Subcutaneous abdominal adipose tissue (tissue), 5 donors: ENCODE data around the gene ENOX2.

Source experiments
- H3K27ac ChIP-seq: one replicate; pipeline ENCODE4 v1.7.0; 2013; ENCODE audit warnings: low read depth, mild to moderate bottlenecking, inconsistent platforms, low read length, moderate library complexity
- H3K27me3 ChIP-seq, 5 donors: one replicate each; pipeline ENCODE4 v1.7.0; 2013; ENCODE audit warnings: low read length in 5 of 5, inconsistent platforms in 1 of 5; ENCODE audit not compliant: control insufficient read depth in 5 of 5, insufficient read depth in 4 of 5
- H3K36me3 ChIP-seq, 5 donors: one replicate each; pipeline ENCODE4 v1.7.0; 2013; ENCODE audit warnings: low read length in 5 of 5; ENCODE audit not compliant: control insufficient read depth in 5 of 5, insufficient read depth in 5 of 5
- H3K4me1 ChIP-seq, 5 donors: one replicate each; pipeline ENCODE4 v1.7.0; 2013; ENCODE audit warnings: low read length in 5 of 5, mild to moderate bottlenecking in 3 of 5, moderate library complexity in 1 of 5; ENCODE audit not compliant: control insufficient read depth in 5 of 5, insufficient read depth in 5 of 5
- H3K4me3 ChIP-seq, 5 donors: one replicate each; pipeline ENCODE4 v1.7.0; 2013; ENCODE audit warnings: low read length in 5 of 5, low read depth in 1 of 5
- H3K9ac ChIP-seq, 5 donors: one replicate each; pipeline ENCODE4 v1.7.0; 2013; ENCODE audit warnings: low read length in 5 of 5, mild to moderate bottlenecking in 4 of 5, moderate library complexity in 3 of 5
- H3K9me3 ChIP-seq, 5 donors: one replicate each; pipeline ENCODE4 v1.7.0; 2013; ENCODE audit warnings: low read length in 5 of 5; ENCODE audit not compliant: control insufficient read depth in 5 of 5
- donor health status: healthy.
- donor health status: healthy.
- donor health status: healthy.
- donor health status: healthy.
- donor health status: healthy.

The ENOX2 gene

GRCh38 chrX:130851569-130851968, 51.4 kb downstream of the ENOX2 start:
- Histone ChIP-seq H3K27ac (no peak overlapping the region), H3K36me3 (peaks cover 0 to 4% (median 0%) of the 10 kb centered on the region in 5 donors), H3K4me3 (no peak overlapping the region), H3K9ac (no peak overlapping the region), H3K27me3 (no peaks in the 10 kb centered on the region), H3K4me1 (no peaks in the 10 kb centered on the region), H3K9me3 (peaks cover 0 to 2% (median 0%) of the 10 kb centered on the region in 5 donors)

- no peaks in the 10 kb centered on the region for H3K9me3 ChIP-seq
- no peak overlapping the region for H3K9ac ChIP-seq
- H3K27me3 ChIP-seq: no peaks in the 10 kb centered on the region
- no peak overlapping the region for H3K27ac ChIP-seq
- H3K36me3 ChIP-seq: no peaks in the 10 kb centered on the region
- H3K4me1 ChIP-seq: no peaks in the 10 kb centered on the region
- H3K4me3 ChIP-seq: no peak overlapping the region
Observed at GRCh38 chrX:130848763-130849162, 54.2 kb downstream of the ENOX2 start.

GRCh38 chrX:130846746-130847145, 56.3 kb downstream of the ENOX2 start:
- no peaks in the 10 kb centered on the region for H3K4me1 ChIP-seq

GRCh38 chrX:130841776-130842175, 61.2 kb downstream of the ENOX2 start:
- Histone ChIP-seq H3K4me1 (no peaks in the 10 kb centered on the region), H3K36me3 (no peaks in the 10 kb centered on the region), H3K27me3 (no peaks in the 10 kb centered on the region), H3K4me3 (no peak overlapping the region), H3K9ac (no peak overlapping the region), H3K9me3 (no peaks in the 10 kb centered on the region), H3K27ac (no peak overlapping the region)

More at GRCh38 chrX:130846746-130847145, 56.3 kb downstream of the ENOX2 start:
- Histone ChIP-seq H3K36me3 (no peaks in the 10 kb centered on the region), H3K27me3 (no peaks in the 10 kb centered on the region), H3K9ac (no peak overlapping the region), H3K9me3 (no peaks in the 10 kb centered on the region), H3K4me3 (no peak overlapping the region), H3K27ac (no peak overlapping the region)

GRCh38 chrX:130840345-130840744, 62.7 kb downstream of the ENOX2 start:
- Histone ChIP-seq H3K27ac (no peak overlapping the region), H3K9ac (no peak overlapping the region), H3K36me3 (no peaks in the 10 kb centered on the region), H3K9me3 (no peaks in the 10 kb centered on the region), H3K4me1 (no peaks in the 10 kb centered on the region), H3K27me3 (no peaks in the 10 kb centered on the region), H3K4me3 (no peak overlapping the region)

GRCh38 chrX:130836447-130836846, 66.6 kb downstream of the ENOX2 start:
- H3K4me3 ChIP-seq: no peak overlapping the region
- no peak overlapping the region for H3K27ac ChIP-seq
- no peaks in the 10 kb centered on the region for H3K27me3 ChIP-seq
- no peaks in the 10 kb centered on the region for H3K36me3 ChIP-seq
- peaks cover 0 to 5% (median 0%) of the 10 kb centered on the region in 5 donors for H3K4me1 ChIP-seq
- H3K9ac ChIP-seq: no peak overlapping the region
- no peaks in the 10 kb centered on the region for H3K9me3 ChIP-seq

GRCh38 chrX:130834830-130835229, 68.2 kb downstream of the ENOX2 start:
- Histone ChIP-seq H3K9ac (no peak overlapping the region), H3K36me3 (no peaks in the 10 kb centered on the region), H3K4me3 (no peak overlapping the region), H3K27me3 (no peaks in the 10 kb centered on the region), H3K4me1 (peaks cover 0 to 5% (median 0%) of the 10 kb centered on the region in 5 donors), H3K27ac (no peak overlapping the region), H3K9me3 (no peaks in the 10 kb centered on the region)

GRCh38 chrX:130834149-130834548, 68.9 kb downstream of the ENOX2 start:
- peaks cover 0 to 5% (median 0%) of the 10 kb centered on the region in 5 donors for H3K4me1 ChIP-seq
- H3K4me3 ChIP-seq: no peak overlapping the region
- no peak overlapping the region for H3K27ac ChIP-seq
- H3K9ac ChIP-seq: no peak overlapping the region
- H3K27me3 ChIP-seq: no peaks in the 10 kb centered on the region
- H3K9me3 ChIP-seq: no peaks in the 10 kb centered on the region
- no peaks in the 10 kb centered on the region for H3K36me3 ChIP-seq

GRCh38 chrX:130831347-130831722, 71.7 kb downstream of the ENOX2 start:
- no peak overlapping the region for H3K4me3 ChIP-seq
- H3K36me3 ChIP-seq: no peaks in the 10 kb centered on the region
- H3K27me3 ChIP-seq: no peaks in the 10 kb centered on the region
- H3K4me1 ChIP-seq: peaks cover 0 to 5% (median 0%) of the 10 kb centered on the region in 5 donors
- H3K9ac ChIP-seq: no peak overlapping the region
- H3K9me3 ChIP-seq: no peaks in the 10 kb centered on the region
- no peak overlapping the region for H3K27ac ChIP-seq

- no peak overlapping the region for H3K4me3 ChIP-seq
- peaks cover 0 to 5% (median 0%) of the 10 kb centered on the region in 5 donors for H3K4me1 ChIP-seq
- no peaks in the 10 kb centered on the region for H3K36me3 ChIP-seq
- no peak overlapping the region for H3K27ac ChIP-seq
- no peaks in the 10 kb centered on the region for H3K9me3 ChIP-seq
- H3K27me3 ChIP-seq: no peaks in the 10 kb centered on the region
- no peak overlapping the region for H3K9ac ChIP-seq
Observed at GRCh38 chrX:130830599-130831346, 72.2 kb downstream of the ENOX2 start.
